Measurements from ENCODE around the gene CRTAP. TPM values are rescaled to one million over a fixed set of nuclear protein-coding genes. Genes with fewer than 3 reads are reported as not detected.
"Not testable (repeated sequence)": the region's sequence is repeated elsewhere in the genome, so short reads cannot be mapped to it uniquely, and the experiment has no call there.

The CRTAP gene
- total RNA-seq = 100 to 1,000 TPM in 1 of 2 donors, 10 to 100 TPM in 1; 70.2 to 123 TPM
- 151 TPM for polyA plus RNA-seq (ENCODE audit: insufficient read depth, low read depth, low replicate concordance)
- long read RNA-seq, donor 1, full-length matches to known transcripts = 40 of 56 reads
- long read RNA-seq, donor 1, partial matches to known transcripts = 10 of 56 reads
- long read RNA-seq, donor 1, other reads (novel, unspliced or antisense) = 6 of 56 reads
- long read RNA-seq, donor 2, full-length matches to known transcripts = 15 of 26 reads
- long read RNA-seq, donor 2, partial matches to known transcripts = 11 of 26 reads
- long read RNA-seq, donor 2, other reads (novel, unspliced or antisense) = 0 of 26 reads

GRCh38 chr3:33113772-33114621, at the start of gene CRTAP:
Gene CRTAP (plus strand): TSS chr3:33114014. CDS start chr3:33114078, 64 bp downstream.
- intact Hi-C loops (cut with DNase I; ENCODE audit: low total_unique reads) = no loop called here
- TF ChIP-seq CTCF (IDR thresholded peaks at IDR 0.05) (no peak), POLR2A (IDR thresholded peaks at IDR 0.05) (no peak)
- Histone ChIP-seq H3K9me3 (no peaks in the 10 kb centered on the region), H3K27me3 (no peaks in the 10 kb centered on the region), H3K4me1 (no peaks in the 10 kb centered on the region), H3K27ac (peak within 1 kb of the TSS; percentile 84 to 97), H3K4me3 (peak within 1 kb of the TSS; percentile 85 to 86), H3K36me3 (ENCODE audit: low read depth, missing control alignments) (no peaks in the 10 kb centered on the region)
- 0 to 1% methylated on average over 32 to 80 of the region's 98 CpGs for WGBS, 2 donors
- peak; percentile 96 for DNase-seq

GRCh38 chr3:33064929-33065328, 48.9 kb upstream of the CRTAP start:
- no peak overlapping the region for H3K27ac ChIP-seq
- no peaks in the 10 kb centered on the region for H3K4me1 ChIP-seq
- DNase-seq = no peak
- TF ChIP-seq CTCF (IDR thresholded peaks at IDR 0.05) = no peak
- no peak for TF ChIP-seq POLR2A (IDR thresholded peaks at IDR 0.05)
- 78 to 83% methylated on average over 2 of the region's 2 CpGs for WGBS, 2 donors
- H3K4me3 ChIP-seq = no peak overlapping the region
- H3K27me3 ChIP-seq = no peaks in the 10 kb centered on the region
- intact Hi-C loops (cut with DNase I; ENCODE audit: low total_unique reads) = no loop called here
- no peaks in the 10 kb centered on the region for H3K36me3 ChIP-seq (ENCODE audit: low read depth, missing control alignments)
- H3K9me3 ChIP-seq = no peaks in the 10 kb centered on the region

GRCh38 chr3:33067484-33067883, 46.3 kb upstream of the CRTAP start:
- Histone ChIP-seq H3K9me3 (no peaks in the 10 kb centered on the region), H3K36me3 (ENCODE audit: low read depth, missing control alignments) (no peaks in the 10 kb centered on the region), H3K27me3 (no peaks in the 10 kb centered on the region), H3K27ac (no peak overlapping the region), H3K4me3 (no peak overlapping the region), H3K4me1 (no peaks in the 10 kb centered on the region)
- intact Hi-C loops (cut with DNase I; ENCODE audit: low total_unique reads) = no loop called here
- TF ChIP-seq POLR2A (IDR thresholded peaks at IDR 0.05) = no peak
- TF ChIP-seq CTCF (IDR thresholded peaks at IDR 0.05) = no peak
- 61 to 70% methylated on average over 3 of the region's 3 CpGs for WGBS, 2 donors
- no peak for DNase-seq

GRCh38 chr3:33069862-33070261, 44.0 kb upstream of the CRTAP start:
- H3K27ac ChIP-seq; H3K27me3 ChIP-seq; H3K4me1 ChIP-seq; DNase-seq; H3K9me3 ChIP-seq; intact Hi-C loops (cut with DNase I; ENCODE audit: low total_unique reads); H3K36me3 ChIP-seq (ENCODE audit: low read depth, missing control alignments); H3K4me3 ChIP-seq: not testable (repeated sequence)
- 51 to 75% methylated on average over 3 of the region's 3 CpGs for WGBS, 2 donors

GRCh38 chr3:33071181-33071580, 42.6 kb upstream of the CRTAP start:
- H3K27ac ChIP-seq = no peak overlapping the region
- no peaks in the 10 kb centered on the region for H3K4me1 ChIP-seq
- H3K4me3 ChIP-seq = no peak overlapping the region
- intact Hi-C loops (cut with DNase I; ENCODE audit: low total_unique reads) = no loop called here
- no peaks in the 10 kb centered on the region for H3K27me3 ChIP-seq
- no peak for TF ChIP-seq POLR2A (IDR thresholded peaks at IDR 0.05)
- TF ChIP-seq CTCF (IDR thresholded peaks at IDR 0.05) = no peak
- DNase-seq = no peak
- no peaks in the 10 kb centered on the region for H3K9me3 ChIP-seq
- H3K36me3 ChIP-seq (ENCODE audit: low read depth, missing control alignments) = no peaks in the 10 kb centered on the region
- 91 to 96% methylated on average over 4 of the region's 4 CpGs for WGBS, 2 donors

All from testis (tissue), 5 donors.